Chondrocyte (in vitro differentiated cells): ENCODE results near the gene ITPKA. TPM values are rescaled to one million over a fixed set of nuclear protein-coding genes. Genes with fewer than 3 reads are reported as not detected.

ENCODE experiments used
- DNase-seq: peaks from one replicate; pipeline ENCODE4 v3.0.0; 2021; ENCODE audit warnings: mixed read lengths, low spot score
- H3K27ac Mint-ChIP-seq: one replicate; pipeline ENCODE4 v1.8.0; 2021; ENCODE audit warnings: mild to moderate bottlenecking, moderate library complexity, mixed read lengths; ENCODE audit not compliant: unreplicated experiment
- H3K27me3 Mint-ChIP-seq: 2 replicates; pipeline ENCODE4 v1.8.0; 2021; ENCODE audit warnings: low read depth, mixed read lengths
- H3K36me3 Mint-ChIP-seq: 2 replicates; pipeline ENCODE4 v1.8.0; 2021; ENCODE audit warnings: low read depth, mixed read lengths
- H3K4me1 Mint-ChIP-seq: 2 replicates; pipeline ENCODE4 v1.8.0; 2021; ENCODE audit warnings: low read depth, mild to moderate bottlenecking, mixed read lengths
- H3K4me3 Mint-ChIP-seq: one replicate; pipeline ENCODE4 v1.8.0; 2021; ENCODE audit warnings: mild to moderate bottlenecking, moderate library complexity, mixed read lengths; ENCODE audit not compliant: unreplicated experiment
- H3K9me3 Mint-ChIP-seq: 2 replicates; pipeline ENCODE4 v1.8.0; 2021; ENCODE audit warnings: low read depth, mixed read lengths
- total RNA-seq: library from RNA; stranded (reverse); gene quantifications from 3 replicates; pipeline ENCODE4 v1.2.1, GENCODE V29; 2021
- TF ChIP-seq, protein P1 (sequence below): fragments of 200-600 bp; sonication (generic); IDR thresholded peaks from 2 replicates; pipeline ENCODE4 v1.5.0; 2021; ENCODE audit warnings: antibody characterized with exemption, mild to moderate bottlenecking, moderate library complexity

ITPKA gene
- total RNA-seq, 1 donor from 2014 or later: 0.32 TPM

DNA sequence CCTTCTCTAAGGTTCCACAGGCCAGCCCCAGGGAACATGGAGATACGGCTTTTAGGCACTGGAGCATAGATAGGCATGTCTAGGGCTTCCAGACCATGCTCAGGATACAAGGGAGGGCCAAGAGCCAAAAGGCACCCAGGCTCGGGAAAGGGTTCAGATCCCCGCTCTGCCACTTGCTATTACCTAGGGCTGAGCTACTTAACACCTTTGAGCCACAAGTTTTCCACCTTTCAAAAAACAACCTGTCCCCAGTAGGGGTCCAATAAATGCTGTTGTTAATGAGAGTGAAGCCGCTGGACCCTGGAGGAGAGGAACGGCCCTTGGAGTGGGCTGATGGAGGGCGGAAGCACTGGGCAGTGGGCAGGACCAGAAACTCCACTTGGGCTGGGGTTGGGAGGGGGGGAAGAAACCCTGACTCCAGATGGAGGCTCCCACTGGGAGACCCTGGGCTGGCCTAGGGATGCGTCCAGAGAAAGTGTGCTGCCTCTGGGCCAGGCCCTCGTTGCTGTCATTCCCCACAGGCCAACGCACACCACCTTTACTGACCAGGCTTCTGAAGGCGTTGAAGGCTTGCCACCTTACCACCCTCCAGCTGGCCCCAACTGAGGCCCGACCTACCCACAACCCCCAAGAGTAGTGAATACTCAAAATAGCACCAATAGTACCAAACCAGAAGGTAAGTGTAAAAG, 8.6 kb upstream of the ITPKA start:
- no peaks in the 10 kb centered on the region for H3K9me3 Mint-ChIP-seq
- TF ChIP-seq, protein P1, sequence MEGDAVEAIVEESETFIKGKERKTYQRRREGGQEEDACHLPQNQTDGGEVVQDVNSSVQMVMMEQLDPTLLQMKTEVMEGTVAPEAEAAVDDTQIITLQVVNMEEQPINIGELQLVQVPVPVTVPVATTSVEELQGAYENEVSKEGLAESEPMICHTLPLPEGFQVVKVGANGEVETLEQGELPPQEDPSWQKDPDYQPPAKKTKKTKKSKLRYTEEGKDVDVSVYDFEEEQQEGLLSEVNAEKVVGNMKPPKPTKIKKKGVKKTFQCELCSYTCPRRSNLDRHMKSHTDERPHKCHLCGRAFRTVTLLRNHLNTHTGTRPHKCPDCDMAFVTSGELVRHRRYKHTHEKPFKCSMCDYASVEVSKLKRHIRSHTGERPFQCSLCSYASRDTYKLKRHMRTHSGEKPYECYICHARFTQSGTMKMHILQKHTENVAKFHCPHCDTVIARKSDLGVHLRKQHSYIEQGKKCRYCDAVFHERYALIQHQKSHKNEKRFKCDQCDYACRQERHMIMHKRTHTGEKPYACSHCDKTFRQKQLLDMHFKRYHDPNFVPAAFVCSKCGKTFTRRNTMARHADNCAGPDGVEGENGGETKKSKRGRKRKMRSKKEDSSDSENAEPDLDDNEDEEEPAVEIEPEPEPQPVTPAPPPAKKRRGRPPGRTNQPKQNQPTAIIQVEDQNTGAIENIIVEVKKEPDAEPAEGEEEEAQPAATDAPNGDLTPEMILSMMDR: no peak
- peaks cover 1% of the 10 kb centered on the region for H3K4me1 Mint-ChIP-seq
- H3K4me3 Mint-ChIP-seq: no peak overlapping the region
- no peak overlapping the region for H3K27ac Mint-ChIP-seq
- DNase-seq: no peak
- H3K36me3 Mint-ChIP-seq: peaks cover 22% of the 10 kb centered on the region
- no peaks in the 10 kb centered on the region for H3K27me3 Mint-ChIP-seq

DNA sequence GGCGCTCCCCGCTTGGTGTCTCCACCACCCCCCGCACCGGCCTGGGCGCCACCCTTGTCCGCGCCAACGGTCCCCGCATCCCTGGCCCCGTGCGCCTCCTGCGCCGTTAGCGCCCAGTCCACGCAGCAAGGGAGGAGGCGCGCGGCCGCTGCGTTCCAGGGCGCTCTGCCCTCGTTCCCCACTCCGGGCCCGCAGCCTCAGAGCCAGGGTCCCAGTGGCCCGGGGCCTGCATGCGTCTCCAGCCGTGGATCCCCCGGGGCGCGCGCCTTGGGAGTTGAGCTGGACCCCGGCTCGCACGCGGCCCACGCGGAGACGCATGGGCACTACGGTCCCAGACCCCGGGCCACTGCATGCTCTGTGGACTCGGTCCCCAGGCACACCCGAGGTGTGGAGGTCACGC, 7.4 kb upstream of the ITPKA start:
- DNase-seq: no peak
- Mint-ChIP-seq H3K27ac (no peak overlapping the region), H3K4me1 (peaks cover 6% of the 10 kb centered on the region), H3K36me3 (peaks cover 11% of the 10 kb centered on the region), H3K4me3 (no peak overlapping the region), H3K9me3 (peaks cover 3% of the 10 kb centered on the region), H3K27me3 (no peaks in the 10 kb centered on the region)
- TF ChIP-seq, protein P1: no peak

DNA sequence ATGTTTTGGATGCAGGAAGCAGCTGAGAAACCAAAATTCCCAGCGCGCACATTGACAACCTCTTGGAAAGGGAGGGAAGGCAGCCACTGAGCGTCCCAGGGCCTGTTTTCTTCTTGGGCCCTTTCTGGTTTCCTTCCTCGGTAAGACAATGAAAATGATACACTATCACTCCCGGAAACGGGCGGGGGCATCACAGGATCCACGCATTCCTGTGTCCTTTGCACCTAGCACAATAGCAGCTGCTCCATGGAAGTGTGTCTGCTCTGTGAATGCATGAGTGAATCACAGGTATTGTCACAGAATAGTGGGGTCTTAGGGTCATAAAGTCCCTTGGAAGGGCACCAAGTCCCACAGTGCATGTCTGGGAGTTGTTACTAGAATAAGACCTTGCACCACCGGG, 6.3 kb upstream of the ITPKA start:
- Mint-ChIP-seq H3K27ac (no peak overlapping the region), H3K9me3 (peaks cover 3% of the 10 kb centered on the region), H3K4me3 (no peak overlapping the region), H3K27me3 (peaks cover 6% of the 10 kb centered on the region), H3K4me1 (peaks cover 6% of the 10 kb centered on the region), H3K36me3 (peaks cover 8% of the 10 kb centered on the region)
- DNase-seq: no peak
- TF ChIP-seq, protein P1: no peak

DNA sequence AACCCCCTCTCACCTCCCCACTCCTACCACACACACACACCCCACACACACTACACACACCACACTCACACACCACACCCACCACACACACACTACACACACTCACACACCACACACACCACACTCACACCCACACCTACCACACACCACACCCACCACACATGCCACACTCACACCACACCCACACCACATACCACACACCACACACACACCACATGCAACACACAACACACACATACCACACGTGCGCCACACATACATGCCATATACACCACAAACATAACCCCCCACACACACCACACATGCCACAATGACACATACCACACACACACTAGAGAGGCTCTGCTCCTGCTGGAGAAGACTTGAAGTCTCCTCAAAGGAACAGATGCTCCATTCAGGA, 5.9 kb upstream of the ITPKA start:
- no peak for DNase-seq
- TF ChIP-seq, protein P1: no peak
- peaks cover 5% of the 10 kb centered on the region for H3K36me3 Mint-ChIP-seq
- H3K27me3 Mint-ChIP-seq: peaks cover 8% of the 10 kb centered on the region
- H3K9me3 Mint-ChIP-seq: peaks cover 3% of the 10 kb centered on the region
- no peak overlapping the region for H3K4me3 Mint-ChIP-seq
- peaks cover 11% of the 10 kb centered on the region for H3K4me1 Mint-ChIP-seq
- no peak overlapping the region for H3K27ac Mint-ChIP-seq

DNA sequence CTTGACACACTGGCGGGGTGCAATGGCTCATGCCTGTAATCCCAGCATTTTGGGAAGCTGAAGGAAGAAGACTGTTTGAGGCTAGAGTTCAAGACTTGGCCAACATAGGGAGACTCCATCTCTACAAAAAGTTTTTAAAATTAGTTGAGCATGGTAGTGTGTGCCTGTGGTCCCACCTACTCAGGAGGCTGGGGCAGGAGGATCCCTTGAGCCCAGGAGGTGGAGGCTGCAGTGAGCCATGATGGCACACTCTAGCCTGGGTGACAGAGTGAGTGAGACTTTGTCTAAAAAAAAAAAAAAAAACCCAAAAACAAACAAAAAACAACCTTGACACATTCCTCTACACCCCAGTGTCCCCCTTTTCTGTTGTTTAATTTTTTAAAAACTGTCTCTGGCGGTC, 4.0 kb upstream of the ITPKA start:
- no peak for DNase-seq
- Mint-ChIP-seq H3K27ac (no peak overlapping the region), H3K4me3 (no peak overlapping the region), H3K4me1 (peaks cover 15% of the 10 kb centered on the region), H3K36me3 (peaks cover 1% of the 10 kb centered on the region), H3K9me3 (peaks cover 3% of the 10 kb centered on the region), H3K27me3 (peaks cover 10% of the 10 kb centered on the region)
- TF ChIP-seq, protein P1: no peak
